22Rv1 (cell line): ENCODE measurements around the gene ARHGEF28.

ENCODE experiments used
- H3K27ac ChIP-seq: fragments of 450-650 bp; 2 replicates; pipeline ENCODE4 v1.5.1; 2017
- CTCF ChIP-seq: fragments of 450-650 bp; IDR thresholded peaks from 2 replicates; pipeline ENCODE4 v1.5.1; 2017; ENCODE audit warnings: mild to moderate bottlenecking
- ZFX ChIP-seq: fragments of 450-650 bp; IDR thresholded peaks from 2 replicates; pipeline ENCODE4 v1.6.1; 2017; ENCODE audit warnings: antibody characterized with exemption, borderline replicate concordance

The ARHGEF28 gene

GRCh38 chr5:73694089-73694488 is 68.1 kb downstream of the ARHGEF28 start:
- TF ChIP-seq ZFX (no peak), CTCF (no peak)
- H3K27ac ChIP-seq: no peak overlapping the region

- no peak for TF ChIP-seq ZFX
- TF ChIP-seq CTCF: no peak
- no peak overlapping the region for H3K27ac ChIP-seq
These were observed 72.0 kb downstream of the ARHGEF28 start for GRCh38 chr5:73698011-73698410.

GRCh38 chr5:73701566-73701965 is 75.6 kb downstream of the ARHGEF28 start:
- H3K27ac ChIP-seq: no peak overlapping the region
- no peak for TF ChIP-seq CTCF
- no peak for TF ChIP-seq ZFX

- no peak overlapping the region for H3K27ac ChIP-seq
- TF ChIP-seq ZFX (no peak), CTCF (no peak)
These were observed 76.5 kb downstream of the ARHGEF28 start for GRCh38 chr5:73702534-73702933.

- TF ChIP-seq CTCF (no peak), ZFX (no peak)
- no peak overlapping the region for H3K27ac ChIP-seq
These were observed 77.0 kb downstream of the ARHGEF28 start for GRCh38 chr5:73702951-73703350.

- H3K27ac ChIP-seq: no peak overlapping the region
- no peak for TF ChIP-seq CTCF
- no peak for TF ChIP-seq ZFX
These were observed 79.4 kb downstream of the ARHGEF28 start for GRCh38 chr5:73705364-73705763.

GRCh38 chr5:73706963-73707362 is 81.0 kb downstream of the ARHGEF28 start:
- H3K27ac ChIP-seq: no peak overlapping the region
- TF ChIP-seq CTCF (no peak), ZFX (no peak)
